ENCODE data around the gene PI16.
"Not testable (repeated sequence)": the region's sequence is repeated elsewhere in the genome, so short reads cannot be mapped to it uniquely, and the experiment has no call there.

PI16 gene

GRCh38 chr6:36938536-36938935, 16.0 kb upstream of the PI16 start:
- no peak for DNase-seq
- TF ChIP-seq GATA1 (IDR thresholded peaks at IDR 0.05; ENCODE audit: low read depth, low read length) (no peak), POLR2A (IDR thresholded peaks at IDR 0.05; ENCODE audit: low read length) (no peak)

GRCh38 chr6:36939005-36939404, 15.5 kb upstream of the PI16 start:
- not testable (repeated sequence) for DNase-seq

- TF ChIP-seq POLR2A (IDR thresholded peaks at IDR 0.05; ENCODE audit: low read length) = no peak
- TF ChIP-seq GATA1 (IDR thresholded peaks at IDR 0.05; ENCODE audit: low read depth, low read length) = no peak
- no peak for DNase-seq
Observed at GRCh38 chr6:36940027-36940426, 14.5 kb upstream of the PI16 start.

- DNase-seq = not testable (repeated sequence)
Observed at GRCh38 chr6:36941561-36941960, 13.0 kb upstream of the PI16 start.

GRCh38 chr6:36942329-36942728, 12.2 kb upstream of the PI16 start:
- not testable (repeated sequence) for DNase-seq

- TF ChIP-seq GATA1 (IDR thresholded peaks at IDR 0.05; ENCODE audit: low read depth, low read length) (no peak), POLR2A (IDR thresholded peaks at IDR 0.05; ENCODE audit: low read length) (no peak)
- no peak for DNase-seq
Observed at GRCh38 chr6:36944650-36945049, 9.9 kb upstream of the PI16 start.

- no peak for DNase-seq
- TF ChIP-seq GATA1 (IDR thresholded peaks at IDR 0.05; ENCODE audit: low read depth, low read length) (no peak), POLR2A (IDR thresholded peaks at IDR 0.05; ENCODE audit: low read length) (no peak)
Observed at GRCh38 chr6:36945301-36945700, 9.2 kb upstream of the PI16 start.

GRCh38 chr6:36946526-36946925, 8.0 kb upstream of the PI16 start:
- DNase-seq = no peak
- no peak for TF ChIP-seq GATA1 (IDR thresholded peaks at IDR 0.05; ENCODE audit: low read depth, low read length)
- no peak for TF ChIP-seq POLR2A (IDR thresholded peaks at IDR 0.05; ENCODE audit: low read length)

GRCh38 chr6:36947570-36948351, 6.8 kb upstream of the PI16 start:
- no peak for DNase-seq
- no peak for TF ChIP-seq POLR2A (IDR thresholded peaks at IDR 0.05; ENCODE audit: low read length)
- no peak for TF ChIP-seq GATA1 (IDR thresholded peaks at IDR 0.05; ENCODE audit: low read depth, low read length)

GRCh38 chr6:36949076-36949475, 5.5 kb upstream of the PI16 start:
- not testable (repeated sequence) for DNase-seq

- DNase-seq = no peak
- no peak for TF ChIP-seq POLR2A (IDR thresholded peaks at IDR 0.05; ENCODE audit: low read length)
- TF ChIP-seq GATA1 (IDR thresholded peaks at IDR 0.05; ENCODE audit: low read depth, low read length) = no peak
Observed at GRCh38 chr6:36949636-36950035, 4.9 kb upstream of the PI16 start.

- TF ChIP-seq POLR2A (IDR thresholded peaks at IDR 0.05; ENCODE audit: low read length) (no peak), GATA1 (IDR thresholded peaks at IDR 0.05; ENCODE audit: low read depth, low read length) (no peak)
- no peak for DNase-seq
Observed at GRCh38 chr6:36953931-36954261, 642 bp upstream of the PI16 start.

- DNase-seq = no peak
- TF ChIP-seq GATA1 (IDR thresholded peaks at IDR 0.05; ENCODE audit: low read depth, low read length) (no peak), POLR2A (IDR thresholded peaks at IDR 0.05; ENCODE audit: low read length) (no peak)
Observed at GRCh38 chr6:36955136-36955535, 598 bp downstream of the PI16 start.

GRCh38 chr6:36955671-36956445, 1.3 kb downstream of the PI16 start:
- TF ChIP-seq POLR2A (IDR thresholded peaks at IDR 0.05; ENCODE audit: low read length) (no peak), GATA1 (IDR thresholded peaks at IDR 0.05; ENCODE audit: low read depth, low read length) (no peak)
- DNase-seq = no peak

- TF ChIP-seq POLR2A (IDR thresholded peaks at IDR 0.05; ENCODE audit: low read length) = no peak
- no peak for TF ChIP-seq GATA1 (IDR thresholded peaks at IDR 0.05; ENCODE audit: low read depth, low read length)
- DNase-seq = no peak
Observed at GRCh38 chr6:36956446-36956820, 1.9 kb downstream of the PI16 start.
